K562 (cell line): ENCODE data around the gene ZNF24. TPM values are rescaled to one million over a fixed set of nuclear protein-coding genes. Genes with fewer than 3 reads are reported as not detected.

Experiments
- CAMTA2 ChIP-seq: fragments of 250-450 bp; sonication (Bioruptor Pico); conservative IDR thresholded peaks from 2 replicates; pipeline ENCODE4 v1.5.1; 2022
- CEBPG ChIP-seq, 3 experiments: fragments of 200-800 bp in 1 of 3; sonication (Bioruptor generic) in 1 of 3; sonication (generic) in 1 of 3; formaldehyde crosslinking in 1 of 3; IDR thresholded peaks in 2 of 3; conservative IDR thresholded peaks in 1 of 3; 2 replicates each; pipeline versions ENCODE4 v1.6.1 to v1.8.0; 2016 to 2022; ENCODE audit warnings: missing compliant biosample characterization in 2 of 3, missing genetic modification characterization in 2 of 3, mild to moderate bottlenecking in 1 of 3, missing genetic modification reagents in 1 of 3
- DNMT1 ChIP-seq: fragments of 450-650 bp; IDR thresholded peaks from 2 replicates; pipeline ENCODE4 v1.6.1; 2016; ENCODE audit warnings: antibody characterized with exemption, mild to moderate bottlenecking
- EWSR1 ChIP-seq: fragments of 450-650 bp; IDR thresholded peaks from 2 replicates; pipeline ENCODE4 v1.6.1; 2018; ENCODE audit warnings: borderline replicate concordance, mild to moderate bottlenecking, low read depth, moderate library complexity; ENCODE audit not compliant: partially characterized antibody
- HDAC2 ChIP-seq: fragments of 450-650 bp; IDR thresholded peaks from 2 replicates; pipeline ENCODE4 v1.6.1; 2016; ENCODE audit warnings: mild to moderate bottlenecking
- ILF3 ChIP-seq: fragments of 450-650 bp; IDR thresholded peaks from 2 replicates; pipeline ENCODE4 v1.6.1; 2018; ENCODE audit warnings: antibody characterized with exemption, mild to moderate bottlenecking, moderate library complexity, borderline replicate concordance
- KAT7 ChIP-seq: sonication (generic); formaldehyde crosslinking; IDR thresholded peaks from 2 replicates; pipeline ENCODE4 v1.8.0; 2022; ENCODE audit warnings: missing genetic modification reagents, mild to moderate bottlenecking, borderline replicate concordance
- RBM15 ChIP-seq: fragments of 200-400 bp; formaldehyde crosslinking; IDR thresholded peaks from 2 replicates; pipeline ENCODE4 v1.6.1; 2018; ENCODE audit warnings: mild to moderate bottlenecking, low read length, moderate library complexity; ENCODE audit not compliant: insufficient read depth
- RCOR1 ChIP-seq, 2 experiments: IDR thresholded peaks; 2 replicates each; pipeline ENCODE4 v1.6.1; 2012; ENCODE audit warnings: low read depth in 2 of 2, low read length in 2 of 2, borderline replicate concordance in 1 of 2, improper control_type of control experiment in 1 of 2
- SRSF7 ChIP-seq: fragments of 200-400 bp; formaldehyde crosslinking; optimal IDR thresholded peaks from 2 replicates; pipeline ENCODE3; 2017; ENCODE audit warnings: mild to moderate bottlenecking, low read depth, low read length
- ZNF609 ChIP-seq: sonication (generic); formaldehyde crosslinking; IDR thresholded peaks from 2 replicates; pipeline ENCODE4 v1.8.1; 2023; ENCODE audit warnings: missing genetic modification reagents, mild to moderate bottlenecking, borderline replicate concordance
- ZNF696 ChIP-seq: fragments of 250-450 bp; sonication (Bioruptor Pico); conservative IDR thresholded peaks from 2 replicates; pipeline ENCODE4 v1.4.0; 2020; ENCODE audit warnings: mild to moderate bottlenecking, moderate library complexity
- ZSCAN32 ChIP-seq: fragments of 450-650 bp; formaldehyde crosslinking; IDR thresholded peaks from 2 replicates; pipeline ENCODE4 v1.4.0; 2020; ENCODE audit warnings: mild to moderate bottlenecking, moderate library complexity
- polyA plus RNA-seq, 8 experiments: library from polyadenylated mRNA; depleted of rRNA in 4 of 8; stranded (reverse) in 5 of 8; unstranded in 3 of 8; fragments of >200 nt; fragmentation: Nextera tagmentation in 2 of 8; fragmentation: Illumina TruSeq in 1 of 8; extraction: Ambion mirVana in 2 of 8; extraction: Trizol in 1 of 8; gene quantifications; 2 replicates each; pipeline versions ENCODE4 v1.2.1 to v1.2.3, GENCODE V29; 2011 to 2014; ENCODE audit warnings: inconsistent platforms in 1 of 8, missing spikeins in 1 of 8
- total RNA-seq, 7 experiments: library from RNA; depleted of rRNA in 6 of 7; stranded (reverse); fragments of >200 nt in 6 of 7; fragmentation: Illumina TruSeq in 2 of 7; extraction: Trizol in 2 of 7; gene quantifications; 2 replicates each; pipeline versions ENCODE4 v1.2.1 to v1.2.3, GENCODE V29; 2011 to 2021; ENCODE audit warnings: low replicate concordance in 1 of 7
- TF ChIP-seq, protein P1 (sequence below): fragments of 150-350 bp; conservative IDR thresholded peaks from 2 replicates; pipeline ENCODE4 v1.6.1; 2014; ENCODE audit warnings: low read length
- TF ChIP-seq, protein P2 (sequence below): fragments of 450-650 bp; IDR thresholded peaks from 2 replicates; pipeline ENCODE4 v1.6.1; 2018; ENCODE audit not compliant: partially characterized antibody

The ZNF24 gene
- total and polyA plus RNA-seq, 9 of the 15 experiments (the other 6 are each of a cell fraction or from before 2014, with no cell fraction given), result 35.7 to 72.8 (median 54.1) TPM

- TF ChIP-seq, protein P1, sequence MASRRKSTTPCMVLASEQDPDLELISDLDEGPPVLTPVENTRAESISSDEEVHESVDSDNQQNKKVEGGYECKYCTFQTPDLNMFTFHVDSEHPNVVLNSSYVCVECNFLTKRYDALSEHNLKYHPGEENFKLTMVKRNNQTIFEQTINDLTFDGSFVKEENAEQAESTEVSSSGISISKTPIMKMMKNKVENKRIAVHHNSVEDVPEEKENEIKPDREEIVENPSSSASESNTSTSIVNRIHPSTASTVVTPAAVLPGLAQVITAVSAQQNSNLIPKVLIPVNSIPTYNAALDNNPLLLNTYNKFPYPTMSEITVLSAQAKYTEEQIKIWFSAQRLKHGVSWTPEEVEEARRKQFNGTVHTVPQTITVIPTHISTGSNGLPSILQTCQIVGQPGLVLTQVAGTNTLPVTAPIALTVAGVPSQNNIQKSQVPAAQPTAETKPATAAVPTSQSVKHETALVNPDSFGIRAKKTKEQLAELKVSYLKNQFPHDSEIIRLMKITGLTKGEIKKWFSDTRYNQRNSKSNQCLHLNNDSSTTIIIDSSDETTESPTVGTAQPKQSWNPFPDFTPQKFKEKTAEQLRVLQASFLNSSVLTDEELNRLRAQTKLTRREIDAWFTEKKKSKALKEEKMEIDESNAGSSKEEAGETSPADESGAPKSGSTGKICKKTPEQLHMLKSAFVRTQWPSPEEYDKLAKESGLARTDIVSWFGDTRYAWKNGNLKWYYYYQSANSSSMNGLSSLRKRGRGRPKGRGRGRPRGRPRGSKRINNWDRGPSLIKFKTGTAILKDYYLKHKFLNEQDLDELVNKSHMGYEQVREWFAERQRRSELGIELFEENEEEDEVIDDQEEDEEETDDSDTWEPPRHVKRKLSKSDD, result no peak
- TF ChIP-seq CAMTA2 (CRISPR knock-in tag) (no peak), RCOR1 (IDR thresholded peaks at IDR 0.05; ENCODE audit: borderline replicate concordance in 1 of 2, low read depth in 2 of 2, low read length in 2 of 2) (0 out of 4 replicates have a peak, but pooled peaks have one; percentile 4 to 34), CEBPG (CRISPR knock-in tag; IDR thresholded peaks at IDR 0.05) (no peak; the same call in 1 of the 2 replicates), CEBPG (tag; conservative IDR thresholded peaks at IDR 0.05 in 1 of 2, IDR thresholded peaks at IDR 0.05 in 1 of 2) (peak in 1 of 2 experiments; percentile 20; a peak in 1 of 4 replicates), ZNF609 (CRISPR knock-in tag) (no peak), KAT7 (CRISPR knock-in tag) (no peak), ZNF696 (CRISPR knock-in tag) (no peak), HDAC2 (peak; percentile 14; the same call in 1 of the 2 replicates), SRSF7 (no peak), ZSCAN32 (no peak), ILF3 (no peak), DNMT1 (no peak), EWSR1 (no peak), RBM15 (no peak)
- TF ChIP-seq, protein P2, sequence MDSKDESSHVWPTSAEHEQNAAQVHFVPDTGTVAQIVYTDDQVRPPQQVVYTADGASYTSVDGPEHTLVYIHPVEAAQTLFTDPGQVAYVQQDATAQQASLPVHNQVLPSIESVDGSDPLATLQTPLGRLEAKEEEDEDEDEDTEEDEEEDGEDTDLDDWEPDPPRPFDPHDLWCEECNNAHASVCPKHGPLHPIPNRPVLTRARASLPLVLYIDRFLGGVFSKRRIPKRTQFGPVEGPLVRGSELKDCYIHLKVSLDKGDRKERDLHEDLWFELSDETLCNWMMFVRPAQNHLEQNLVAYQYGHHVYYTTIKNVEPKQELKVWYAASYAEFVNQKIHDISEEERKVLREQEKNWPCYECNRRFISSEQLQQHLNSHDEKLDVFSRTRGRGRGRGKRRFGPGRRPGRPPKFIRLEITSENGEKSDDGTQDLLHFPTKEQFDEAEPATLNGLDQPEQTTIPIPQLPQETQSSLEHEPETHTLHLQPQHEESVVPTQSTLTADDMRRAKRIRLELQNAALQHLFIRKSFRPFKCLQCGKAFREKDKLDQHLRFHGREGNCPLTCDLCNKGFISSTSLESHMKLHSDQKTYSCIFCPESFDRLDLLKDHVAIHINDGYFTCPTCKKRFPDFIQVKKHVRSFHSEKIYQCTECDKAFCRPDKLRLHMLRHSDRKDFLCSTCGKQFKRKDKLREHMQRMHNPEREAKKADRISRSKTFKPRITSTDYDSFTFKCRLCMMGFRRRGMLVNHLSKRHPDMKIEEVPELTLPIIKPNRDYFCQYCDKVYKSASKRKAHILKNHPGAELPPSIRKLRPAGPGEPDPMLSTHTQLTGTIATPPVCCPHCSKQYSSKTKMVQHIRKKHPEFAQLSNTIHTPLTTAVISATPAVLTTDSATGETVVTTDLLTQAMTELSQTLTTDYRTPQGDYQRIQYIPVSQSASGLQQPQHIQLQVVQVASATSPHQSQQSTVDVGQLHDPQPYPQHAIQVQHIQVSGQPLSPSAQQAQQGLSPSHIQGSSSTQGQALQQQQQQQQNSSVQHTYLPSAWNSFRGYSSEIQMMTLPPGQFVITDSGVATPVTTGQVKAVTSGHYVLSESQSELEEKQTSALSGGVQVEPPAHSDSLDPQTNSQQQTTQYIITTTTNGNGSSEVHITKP, result no peak
These were observed 678 bp upstream of the ZNF24 start (continued) for GRCh38 chr18:35344736-35345459.
